HepG2 (cell line): Measurements from ENCODE around the gene PIP5K1C. TPM values are rescaled to one million over a fixed set of nuclear protein-coding genes. Genes with fewer than 3 reads are reported as not detected.

Experiments used
- ATRX ChIP-seq: sonication (generic); formaldehyde crosslinking; IDR thresholded peaks from 2 replicates; pipeline ENCODE4 v1.4.0; 2020; ENCODE audit warnings: missing genetic modification reagents, borderline replicate concordance
- FOXP1 ChIP-seq, 2 experiments: fragments of 450-650 bp in 1 of 2; IDR thresholded peaks; 2 replicates each; pipeline ENCODE4 v1.6.1; 2017 to 2018; ENCODE audit warnings: antibody characterized with exemption in 1 of 2
- GABPB1 ChIP-seq: IDR thresholded peaks from 2 replicates; pipeline ENCODE4 v1.6.1; 2016; ENCODE audit warnings: mild to moderate bottlenecking, missing genetic modification reagents, moderate library complexity, missing compliant biosample characterization
- GRHL1 ChIP-seq: sonication (generic); formaldehyde crosslinking; conservative IDR thresholded peaks from 2 replicates; pipeline ENCODE4 v1.8.0; 2022; ENCODE audit warnings: missing genetic modification reagents
- HMG20A ChIP-seq: IDR thresholded peaks from 2 replicates; pipeline ENCODE4 v1.6.1; 2016; ENCODE audit warnings: borderline replicate concordance
- HMGXB3 ChIP-seq: sonication (generic); formaldehyde crosslinking; IDR thresholded peaks from 2 replicates; pipeline ENCODE4 v1.4.0; 2020; ENCODE audit warnings: missing genetic modification reagents, borderline replicate concordance
- MAF1 ChIP-seq: sonication (generic); formaldehyde crosslinking; IDR thresholded peaks from 2 replicates; pipeline ENCODE4 v1.5.0; 2020; ENCODE audit warnings: missing genetic modification reagents, borderline replicate concordance
- MTA1 ChIP-seq: sonication (generic); formaldehyde crosslinking; IDR thresholded peaks from 2 replicates; pipeline ENCODE4 v1.4.0; 2020; ENCODE audit warnings: missing genetic modification reagents, mild to moderate bottlenecking, borderline replicate concordance
- NFE2L1 ChIP-seq: sonication (generic); formaldehyde crosslinking; IDR thresholded peaks from 2 replicates; pipeline ENCODE4 v1.4.0; 2020; ENCODE audit warnings: missing genetic modification reagents, mild to moderate bottlenecking, borderline replicate concordance
- NR0B2 ChIP-seq: sonication (generic); formaldehyde crosslinking; IDR thresholded peaks from 2 replicates; pipeline ENCODE4 v1.4.0; 2020; ENCODE audit warnings: mild to moderate bottlenecking, missing genetic modification reagents
- SATB2 ChIP-seq: sonication (generic); formaldehyde crosslinking; IDR thresholded peaks from 2 replicates; pipeline ENCODE4 v1.5.0; 2020; ENCODE audit warnings: missing genetic modification reagents
- ZNF180 ChIP-seq: sonication (generic); formaldehyde crosslinking; IDR thresholded peaks from 2 replicates; pipeline ENCODE4 v1.4.0; 2020; ENCODE audit warnings: low read depth, missing genetic modification reagents, borderline replicate concordance
- ZNF274 ChIP-seq: sonication (generic); formaldehyde crosslinking; IDR thresholded peaks from 2 replicates; pipeline ENCODE4 v1.5.1; 2020; ENCODE audit warnings: mild to moderate bottlenecking, missing genetic modification reagents
- ZNF276 ChIP-seq: sonication (generic); formaldehyde crosslinking; IDR thresholded peaks from 2 replicates; pipeline ENCODE4 v1.4.0; 2020; ENCODE audit warnings: mild to moderate bottlenecking, low read depth, missing genetic modification reagents
- polyA plus RNA-seq, 8 experiments: library from polyadenylated mRNA; depleted of rRNA in 3 of 8; stranded (reverse) in 7 of 8; unstranded in 1 of 8; fragments of >200 nt; fragmentation: Illumina TruSeq in 4 of 8; extraction: Trizol in 4 of 8; gene quantifications; 2 replicates each; pipeline versions ENCODE4 v1.2.1 to v1.2.3, GENCODE V29; 2011 to 2016; ENCODE audit warnings: low read depth in 4 of 8, missing spikeins in 1 of 8, mixed read lengths in 1 of 8; ENCODE audit not compliant: insufficient read depth in 1 of 8
- total RNA-seq, 5 experiments: library from RNA; depleted of rRNA; stranded (reverse); fragments of >200 nt; fragmentation: Illumina TruSeq; extraction: Trizol; gene quantifications; 2 replicates each; pipeline ENCODE4 v1.2.3, GENCODE V29; 2016; ENCODE audit warnings: low read depth in 1 of 5
- TF ChIP-seq, protein P1 (sequence below): sonication (generic); formaldehyde crosslinking; IDR thresholded peaks from 2 replicates; pipeline ENCODE4 v1.5.1; 2020; ENCODE audit warnings: mild to moderate bottlenecking, missing genetic modification reagents, moderate library complexity

PIP5K1C gene
- total and polyA plus RNA-seq, 2 of the 13 experiments (the other 11 are each of a cell fraction or from before 2014, with no cell fraction given), result 3.6 to 4.3 TPM

GRCh38 chr19:3708207-3708931, 8.1 kb upstream of the PIP5K1C start, which contains the start of gene TJP3 (continued):
- TF ChIP-seq ZNF276 (CRISPR knock-in tag) (no peak), ZNF274 (CRISPR knock-in tag) (no peak), NFE2L1 (0 out of 2 replicates have a peak, but pooled peaks have one; percentile 2), ATRX (CRISPR knock-in tag) (no peak), HMG20A (peak; percentile 16; the same call in 1 of the 2 replicates), FOXP1 (IDR thresholded peaks at IDR 0.05) (no peak), FOXP1 (CRISPR knock-in tag; IDR thresholded peaks at IDR 0.05) (no peak), GABPB1 (peak; percentile 43), SATB2 (no peak), HMGXB3 (CRISPR knock-in tag) (no peak), MTA1 (peak; percentile 30; the same call in 1 of the 2 replicates), MAF1 (no peak), ZNF180 (CRISPR knock-in tag) (no peak), GRHL1 (CRISPR knock-in tag) (no peak), NR0B2 (no peak)
- TF ChIP-seq, protein P1, sequence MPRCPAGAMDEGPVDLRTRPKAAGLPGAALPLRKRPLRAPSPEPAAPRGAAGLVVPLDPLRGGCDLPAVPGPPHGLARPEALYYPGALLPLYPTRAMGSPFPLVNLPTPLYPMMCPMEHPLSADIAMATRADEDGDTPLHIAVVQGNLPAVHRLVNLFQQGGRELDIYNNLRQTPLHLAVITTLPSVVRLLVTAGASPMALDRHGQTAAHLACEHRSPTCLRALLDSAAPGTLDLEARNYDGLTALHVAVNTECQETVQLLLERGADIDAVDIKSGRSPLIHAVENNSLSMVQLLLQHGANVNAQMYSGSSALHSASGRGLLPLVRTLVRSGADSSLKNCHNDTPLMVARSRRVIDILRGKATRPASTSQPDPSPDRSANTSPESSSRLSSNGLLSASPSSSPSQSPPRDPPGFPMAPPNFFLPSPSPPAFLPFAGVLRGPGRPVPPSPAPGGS (CRISPR knock-in tag), result no peak
